A549 treated with Hydrocortisone at 1 μM for 4 hours (cell line): ENCODE measurements around the gene MBD3L1. TPM values are rescaled to one million over a fixed set of nuclear protein-coding genes. Genes with fewer than 3 reads are reported as not detected.

Experiments
- total RNA-seq: library from RNA; stranded (reverse); fragments of 200-300 nt; extraction: Qiagen RNA extraction; gene quantifications from 5 replicates; pipeline ENCODE4 v1.2.3, GENCODE V29; 2022

The MBD3L1 gene
- not detected in 5 replicates for total RNA-seq

GRCh38 chr19:8832132-8833021 lies at the start of gene MBD3L1, which contains the start of gene ZNF558:
Gene MBD3L1, plus strand, starts transcription at chr19:8832377. Its CDS starts 10,302 bp downstream, at chr19:8842679.
Gene ZNF558, minus strand, starts transcription at chr19:8832304. Its CDS starts 9,645 bp downstream, at chr19:8822659.

Other genes starting within 250 kb of the MBD3L1 start
- 10.3 to 14.9 TPM (median 12.8 TPM) in 5 replicates for gene ADAMTS10, start 221.7 kb upstream of the MBD3L1 start, total RNA-seq
- not detected in 5 replicates for gene NFILZ, start 201.7 kb upstream of the MBD3L1 start, total RNA-seq
- gene ACTL9, start 133.6 kb upstream of the MBD3L1 start, total RNA-seq, result not detected in 5 replicates
- not detected in 5 replicates for gene OR2Z1, start 110.7 kb upstream of the MBD3L1 start, total RNA-seq
- 5.5 to 8.3 TPM (median 6.7 TPM) in 5 replicates for gene ZNF558, start 73 bp upstream of the MBD3L1 start, total RNA-seq
- gene MUC16, start 178.0 kb downstream of the MBD3L1 start, total RNA-seq, result 0.02 to 0.06 TPM (median 0.03 TPM) in 5 replicates